Cardiac fibroblast (primary cell): Measurements from ENCODE around the gene STT3B.
A peak's percentile ranks its signal among the peaks of the same experiment; 100 is the strongest.

Source experiments
- DNase-seq, 2 donors: peaks; one replicate each; pipeline versions ENCODE4 v3.0.0 to v3.0.0-alpha.2; 2010; ENCODE audit warnings: low read depth in 2 of 2
- H3K4me3 ChIP-seq, 2 donors: replicated peaks in 1 of 2; 1 replicate in 1 of 2; 2 replicates in 1 of 2; pipeline ENCODE4 v1.5.1; 2011; ENCODE audit warnings: low read depth in 2 of 2, low read length in 2 of 2, mild to moderate bottlenecking in 2 of 2, moderate library complexity in 1 of 2
- TF ChIP-seq, protein P1 (sequence below): IDR thresholded peaks from one replicate; pipeline ENCODE4 v1.5.1; 2011; ENCODE audit warnings: low read depth, mild to moderate bottlenecking, low read length, inconsistent platforms

Gene STT3B

DNA sequence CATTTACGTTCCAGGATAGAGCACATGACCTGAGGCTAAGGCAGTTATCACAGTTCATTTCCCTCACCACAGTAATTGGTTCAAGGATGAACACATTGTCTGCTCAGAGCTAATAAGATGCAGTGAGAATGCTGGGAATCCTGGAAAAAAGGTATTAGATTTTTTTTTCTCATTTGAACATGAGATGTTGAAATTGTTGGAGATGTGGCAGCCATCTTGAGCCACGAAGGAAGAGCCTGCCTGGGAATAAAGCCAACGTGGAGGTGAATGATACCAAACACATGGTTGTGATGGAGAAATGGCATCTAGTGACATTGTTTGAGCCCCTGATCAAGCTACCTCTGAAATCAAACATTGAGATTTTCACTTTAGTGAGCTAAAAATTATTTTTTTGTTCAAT, 16.0 kb upstream of the STT3B start:
- no peak for DNase-seq
- TF ChIP-seq, protein P1, sequence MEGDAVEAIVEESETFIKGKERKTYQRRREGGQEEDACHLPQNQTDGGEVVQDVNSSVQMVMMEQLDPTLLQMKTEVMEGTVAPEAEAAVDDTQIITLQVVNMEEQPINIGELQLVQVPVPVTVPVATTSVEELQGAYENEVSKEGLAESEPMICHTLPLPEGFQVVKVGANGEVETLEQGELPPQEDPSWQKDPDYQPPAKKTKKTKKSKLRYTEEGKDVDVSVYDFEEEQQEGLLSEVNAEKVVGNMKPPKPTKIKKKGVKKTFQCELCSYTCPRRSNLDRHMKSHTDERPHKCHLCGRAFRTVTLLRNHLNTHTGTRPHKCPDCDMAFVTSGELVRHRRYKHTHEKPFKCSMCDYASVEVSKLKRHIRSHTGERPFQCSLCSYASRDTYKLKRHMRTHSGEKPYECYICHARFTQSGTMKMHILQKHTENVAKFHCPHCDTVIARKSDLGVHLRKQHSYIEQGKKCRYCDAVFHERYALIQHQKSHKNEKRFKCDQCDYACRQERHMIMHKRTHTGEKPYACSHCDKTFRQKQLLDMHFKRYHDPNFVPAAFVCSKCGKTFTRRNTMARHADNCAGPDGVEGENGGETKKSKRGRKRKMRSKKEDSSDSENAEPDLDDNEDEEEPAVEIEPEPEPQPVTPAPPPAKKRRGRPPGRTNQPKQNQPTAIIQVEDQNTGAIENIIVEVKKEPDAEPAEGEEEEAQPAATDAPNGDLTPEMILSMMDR: no peak

GRCh38 chr3:31521468-31521867, 11.3 kb upstream of the STT3B start:
- TF ChIP-seq, protein P1: no peak
- H3K4me3 ChIP-seq: no peak overlapping the region
- peak in 1 of 2 donors; percentile 9 for DNase-seq

More for the DNA sequence above, 16.0 kb upstream of the STT3B start:
- H3K4me3 ChIP-seq: no peak overlapping the region

GRCh38 chr3:31522152-31522551, 10.6 kb upstream of the STT3B start:
- peak in 1 of 2 donors; percentile 39 for DNase-seq
- TF ChIP-seq, protein P1: no peak
- no peak overlapping the region for H3K4me3 ChIP-seq

DNA sequence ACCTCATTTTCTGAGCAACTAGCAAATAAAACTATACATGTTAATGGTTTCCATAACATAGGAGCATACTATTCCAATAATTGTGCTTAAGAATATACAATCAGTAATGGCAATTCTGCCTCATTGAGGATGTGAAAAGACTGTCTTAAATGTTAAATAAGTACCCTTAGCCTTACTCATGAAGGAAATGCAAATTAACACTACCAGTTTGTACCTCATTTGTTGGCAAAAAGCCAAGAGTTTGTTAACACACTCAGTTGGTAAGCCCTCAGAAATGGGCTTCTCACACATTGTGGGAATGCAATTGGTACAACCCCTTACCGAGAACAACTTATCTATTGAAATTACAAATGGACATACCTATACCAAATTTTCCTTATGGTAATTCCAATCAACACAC, 9.2 kb upstream of the STT3B start:
- H3K4me3 ChIP-seq: no peak overlapping the region
- no peak for DNase-seq
- TF ChIP-seq, protein P1: no peak

GRCh38 chr3:31525532-31525931, 7.2 kb upstream of the STT3B start:
- TF ChIP-seq, protein P1: no peak
- H3K4me3 ChIP-seq: no peak overlapping the region
- DNase-seq: no peak

DNA sequence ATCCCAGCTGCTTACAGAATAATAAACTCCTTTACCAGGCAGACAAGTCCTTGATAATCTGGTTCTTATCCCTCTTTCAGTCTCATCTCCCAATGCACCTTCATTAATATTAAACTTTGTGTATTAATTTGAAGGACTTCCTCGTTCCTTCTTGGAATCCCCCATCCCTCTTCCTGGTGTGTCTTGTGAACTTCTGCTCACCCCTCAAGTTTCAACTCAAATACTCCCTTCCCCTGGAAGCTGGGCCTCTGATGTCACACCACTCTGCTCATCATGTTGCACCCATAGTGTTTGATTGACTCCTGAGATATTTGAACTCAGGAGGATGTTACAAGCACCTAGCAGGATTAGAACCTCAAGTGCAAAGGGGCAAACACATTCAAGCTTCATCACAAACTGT, 3.3 kb upstream of the STT3B start:
- TF ChIP-seq, protein P1: no peak
- DNase-seq: no peak

More for the DNA sequence above, 3.3 kb upstream of the STT3B start:
- H3K4me3 ChIP-seq: no peak overlapping the region
